HG02938 (cell line): Measurements from ENCODE around the gene CCDC3.
"Not testable (repeated sequence)": the region's sequence is repeated elsewhere in the genome, so short reads cannot be mapped to it uniquely, and the experiment has no call there.

Experiments used
- ATAC-seq: cut with Tn5 transposase; IDR thresholded peaks from one replicate; pipeline ENCODE4 v1.9.1; 2021; ENCODE audit warnings: mild to moderate bottlenecking, moderate library complexity; ENCODE audit not compliant: unreplicated experiment

Gene CCDC3

GRCh38 chr10:13001887-13002212, 337 bp upstream of the CCDC3 start:
- no peak for ATAC-seq

GRCh38 chr10:13000431-13000830, 1.1 kb downstream of the CCDC3 start:
- no peak for ATAC-seq

DNA sequence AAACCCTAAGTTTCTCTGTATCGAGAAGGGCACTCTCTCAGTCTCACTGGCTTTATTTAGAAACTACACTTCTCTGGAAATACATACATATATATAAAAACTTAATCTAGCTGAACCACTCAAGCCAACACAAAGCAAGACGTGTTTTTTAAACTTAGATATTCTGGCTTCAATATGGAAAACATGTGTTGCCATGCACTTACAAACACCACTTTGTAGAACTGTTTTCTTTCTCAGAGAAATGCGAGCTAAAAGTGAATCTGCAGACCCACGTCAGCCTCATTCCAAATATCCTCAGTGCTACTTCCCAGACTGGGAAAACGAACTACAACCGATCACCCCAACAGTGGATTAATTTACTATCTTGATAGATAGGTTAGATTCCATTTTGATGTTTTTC, 1.7 kb downstream of the CCDC3 start:
- no peak for ATAC-seq

DNA sequence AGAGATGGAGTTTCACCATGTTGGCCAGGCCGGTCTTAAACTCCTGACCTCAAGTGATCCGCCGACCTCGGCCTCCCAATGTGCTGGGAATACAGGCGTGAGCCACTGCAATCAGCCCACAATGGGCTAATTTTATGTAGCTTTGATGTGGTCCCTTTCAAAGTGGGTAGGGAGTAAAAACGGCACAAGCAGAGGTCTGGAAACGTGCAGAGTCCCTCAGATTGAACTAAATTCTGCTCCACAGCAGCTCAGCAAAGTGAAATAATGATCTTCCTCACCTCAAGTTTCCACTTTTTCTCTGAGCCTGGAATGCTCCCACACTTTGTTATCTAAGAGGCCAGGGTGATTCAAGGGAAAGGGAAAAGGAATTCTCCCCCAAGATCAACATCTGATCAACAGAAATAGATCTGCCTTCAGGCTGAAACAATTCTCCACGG, 6.1 kb downstream of the CCDC3 start:
- no peak for ATAC-seq

- no peak for ATAC-seq
Observed at GRCh38 chr10:12993595-12993994, 7.9 kb downstream of the CCDC3 start.

DNA sequence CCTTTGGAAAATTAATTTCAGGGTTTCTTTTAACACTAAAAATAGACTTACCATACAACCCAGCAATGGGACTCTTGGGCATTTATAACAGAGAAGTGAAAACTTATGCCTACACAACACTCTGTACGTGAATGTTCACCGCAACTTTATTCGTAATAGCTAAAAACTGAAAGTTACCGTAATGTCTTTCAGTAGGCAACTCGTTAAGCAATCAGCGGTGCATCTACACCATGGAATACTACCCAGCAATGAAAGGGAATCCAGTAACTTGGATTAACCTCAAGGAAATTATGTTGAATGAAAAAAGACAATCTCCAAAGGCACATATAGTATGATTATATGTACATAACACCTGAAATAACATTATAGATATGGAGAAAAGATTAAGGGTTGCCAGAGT, 16.2 kb downstream of the CCDC3 start:
- no peak for ATAC-seq

DNA sequence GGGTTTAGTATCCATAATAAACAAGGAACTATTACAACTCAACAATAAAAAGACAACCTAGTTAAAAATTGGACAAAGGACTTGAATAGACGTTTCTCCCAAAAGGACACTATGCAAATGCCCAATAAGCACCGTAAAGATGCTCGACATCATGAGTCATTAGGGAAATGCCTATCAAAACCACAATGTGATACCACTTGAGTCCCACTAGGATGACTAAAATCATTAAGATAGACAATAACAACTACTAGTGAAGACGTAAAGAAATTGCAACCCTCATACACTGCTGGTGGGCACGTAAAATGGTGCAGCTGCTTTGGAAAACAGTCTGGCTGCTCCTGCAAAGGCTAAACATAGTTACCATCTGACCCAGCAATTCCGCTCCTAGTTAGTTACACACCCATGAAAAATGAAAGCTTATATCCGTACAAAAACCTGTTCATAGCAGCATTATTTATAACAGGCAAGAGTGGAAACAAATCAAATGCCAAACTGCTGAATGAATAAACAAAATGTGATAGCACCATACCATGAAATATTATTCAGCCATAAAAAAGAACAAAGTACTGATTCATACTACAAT, 17.3 kb downstream of the CCDC3 start:
- ATAC-seq = no peak

- not testable (repeated sequence) for ATAC-seq
Observed at GRCh38 chr10:12983568-12983967, 17.9 kb downstream of the CCDC3 start.

DNA sequence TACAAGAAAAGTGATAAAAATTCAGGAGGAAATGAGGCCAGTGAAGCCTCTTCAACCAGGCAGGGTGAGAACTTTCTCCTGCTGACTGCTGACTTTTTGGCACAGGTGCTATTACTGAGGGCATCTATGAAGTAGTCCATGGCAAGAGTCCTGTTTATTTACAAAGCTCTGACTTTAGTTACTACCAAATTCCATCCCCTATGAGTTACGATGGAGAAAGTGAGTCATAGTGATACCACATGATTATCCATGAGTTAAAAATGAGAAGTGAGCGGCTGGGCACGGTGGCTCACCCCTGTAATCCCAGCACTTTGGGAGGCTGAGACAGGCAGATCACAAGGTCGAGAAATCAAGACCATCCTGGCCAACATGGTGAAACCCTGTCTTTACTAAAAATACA, 19.9 kb downstream of the CCDC3 start:
- no peak for ATAC-seq

DNA sequence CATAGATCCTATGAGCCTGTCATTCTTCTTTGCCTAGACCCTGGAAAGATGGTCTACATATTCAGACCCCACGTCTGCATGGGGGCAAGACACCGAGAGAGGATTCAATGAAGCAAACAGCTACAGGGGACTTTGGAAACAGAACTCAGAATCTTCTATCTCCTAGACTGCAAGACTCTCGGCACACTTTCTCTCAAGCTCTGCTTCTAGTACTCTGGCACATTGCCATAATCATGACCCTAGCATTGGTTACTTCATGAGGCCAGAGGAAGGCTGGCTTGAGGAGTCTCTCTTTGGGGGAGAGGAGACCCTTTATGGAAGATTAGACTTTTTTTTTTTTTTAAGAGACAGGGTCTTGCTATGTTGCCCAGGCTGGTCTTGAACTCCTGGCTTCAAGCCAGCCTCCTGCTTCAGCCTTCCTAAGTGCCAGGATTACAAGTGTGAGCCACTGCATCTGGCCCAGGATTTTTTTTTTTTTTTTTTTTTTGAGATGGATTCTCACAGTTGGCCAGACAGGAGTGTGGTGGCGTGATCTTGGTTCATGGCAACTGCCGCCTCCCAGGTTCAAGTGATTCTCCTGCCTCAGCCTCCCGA, 20.7 kb downstream of the CCDC3 start:
- no peak for ATAC-seq

GRCh38 chr10:12980102-12980661, 21.3 kb downstream of the CCDC3 start:
- ATAC-seq = no peak

DNA sequence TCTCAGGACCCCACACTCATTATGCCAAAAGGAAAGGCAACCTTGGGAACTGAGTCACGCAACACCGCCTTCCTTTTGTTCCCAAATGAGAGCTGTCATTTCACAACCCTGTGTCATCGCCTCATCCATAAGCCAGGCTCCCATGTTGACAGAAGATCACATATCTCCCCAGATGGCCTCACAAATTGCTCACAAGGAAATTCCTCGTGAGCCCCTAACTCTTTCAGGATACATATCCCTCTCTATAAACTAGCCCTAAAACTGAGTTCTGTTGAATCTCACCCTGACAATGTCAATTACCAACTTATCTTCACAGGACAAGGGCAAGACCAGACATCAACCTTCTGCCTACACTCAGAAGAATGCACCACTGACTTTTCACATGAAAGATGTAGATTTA, 22.6 kb downstream of the CCDC3 start:
- ATAC-seq = no peak

GRCh38 chr10:12975906-12976305, 25.6 kb downstream of the CCDC3 start:
- no peak for ATAC-seq

GRCh38 chr10:12975266-12975665, 26.2 kb downstream of the CCDC3 start:
- ATAC-seq = no peak

DNA sequence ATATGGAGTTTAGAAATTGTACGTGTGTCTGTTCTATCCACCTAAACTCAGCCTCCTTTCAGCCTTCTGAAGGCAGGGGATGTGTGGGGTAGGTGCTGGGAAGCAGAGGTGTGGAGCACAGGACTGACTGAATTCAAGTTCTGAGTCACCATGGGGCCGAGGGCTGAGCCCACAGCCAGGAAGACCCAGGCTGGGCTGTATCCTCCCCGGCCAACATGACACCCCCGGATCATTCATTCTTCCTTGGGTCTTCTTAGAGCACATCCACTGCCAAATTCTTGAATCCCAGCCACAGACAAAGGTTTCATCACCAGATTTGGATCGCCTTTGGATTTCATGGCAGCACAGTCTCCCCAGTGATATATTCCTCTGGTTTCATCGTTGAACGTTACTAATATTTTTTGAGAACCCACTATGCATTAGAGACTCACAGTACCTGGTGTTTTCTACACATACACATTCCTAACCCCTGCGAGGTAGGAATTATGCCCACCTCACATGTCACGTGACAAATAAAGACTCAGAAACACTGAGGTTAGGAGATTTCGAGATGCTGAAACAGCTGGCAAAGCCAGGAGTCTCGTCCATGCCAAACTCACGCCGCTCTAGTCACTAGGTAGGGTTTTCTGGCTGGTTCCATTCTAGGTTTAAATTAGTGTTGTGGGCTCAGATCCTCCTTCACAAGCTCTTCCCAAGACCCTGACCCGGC, 26.9 kb downstream of the CCDC3 start:
- no peak for ATAC-seq

DNA sequence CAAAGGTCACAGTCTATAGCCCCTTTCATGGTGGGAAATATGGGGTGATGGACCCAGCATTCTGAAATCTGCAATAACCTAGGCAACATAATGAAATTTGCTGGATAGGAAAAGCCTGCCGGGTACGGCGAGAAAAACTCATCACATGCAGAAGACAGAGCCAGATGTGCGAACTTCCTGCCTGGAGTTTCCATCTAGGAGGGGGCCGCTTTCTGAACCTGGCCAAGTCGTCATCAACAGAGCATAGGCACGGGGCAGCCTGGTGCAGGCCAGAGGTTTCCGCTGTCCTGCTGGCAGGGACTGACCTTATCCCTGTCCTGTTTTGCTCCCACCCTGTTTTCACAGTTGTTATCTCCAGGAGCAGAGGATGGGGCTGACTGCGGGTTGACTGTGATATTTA, 27.4 kb downstream of the CCDC3 start:
- no peak for ATAC-seq

GRCh38 chr10:12973149-12973718, 28.3 kb downstream of the CCDC3 start:
- ATAC-seq = no peak

GRCh38 chr10:12972146-12972545, 29.4 kb downstream of the CCDC3 start:
- no peak for ATAC-seq

GRCh38 chr10:12971001-12971788, 30.3 kb downstream of the CCDC3 start:
- no peak for ATAC-seq

- no peak for ATAC-seq
Observed at GRCh38 chr10:12969951-12970350, 31.6 kb downstream of the CCDC3 start.

DNA sequence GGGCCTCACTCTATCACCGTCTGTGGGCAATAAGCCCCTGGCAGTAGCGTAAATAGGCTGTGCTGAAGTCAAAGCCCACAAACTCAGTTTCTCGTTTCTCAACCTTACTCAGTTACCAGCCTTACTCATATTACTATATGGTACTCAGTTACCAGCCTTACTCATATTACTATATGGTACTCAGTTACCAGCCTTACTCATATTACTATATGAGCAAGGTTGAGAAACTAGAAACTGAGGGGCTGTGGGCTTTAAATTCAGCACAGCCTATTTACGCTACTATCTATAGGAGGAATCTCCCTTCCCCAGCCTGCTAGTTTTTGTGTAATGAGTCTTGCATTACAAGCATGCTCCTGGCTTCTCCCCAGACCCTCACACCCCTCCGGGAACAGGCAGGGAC, 35.4 kb downstream of the CCDC3 start:
- no peak for ATAC-seq
